ENCODE data around the gene CCDC192. TPM values are rescaled to one million over a fixed set of nuclear protein-coding genes. Genes with fewer than 3 reads are reported as not detected.

Gene CCDC192
- total and polyA plus RNA-seq, 8 donors: 0.81 to 1.6 (median 1.2) TPM; not detected in 2

DNA sequence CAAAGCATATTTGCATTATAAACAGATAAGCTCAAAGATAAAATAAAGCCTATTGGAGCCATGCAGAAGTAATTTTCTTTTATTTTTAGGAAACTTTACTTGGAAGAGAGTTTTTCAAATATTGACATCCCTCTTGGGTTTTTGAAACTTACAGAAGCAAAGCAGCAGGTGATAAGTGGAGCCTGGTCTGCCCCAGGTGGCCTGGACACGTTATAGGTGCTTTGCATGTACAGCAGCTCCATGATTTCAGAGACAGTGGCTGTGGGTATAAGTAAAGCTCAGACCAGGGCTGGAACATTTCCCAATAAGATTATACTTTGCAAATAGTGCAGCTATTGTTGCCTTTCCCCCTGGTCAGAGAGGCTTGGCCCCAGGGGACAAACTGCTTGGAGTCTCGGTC, 51.5 kb downstream of the CCDC192 start:
- Histone ChIP-seq H3K27ac (no peak overlapping the region), H3K4me3 (no peak overlapping the region), H3K9me3 (no peaks in the 10 kb centered on the region), H3K36me3 (no peaks in the 10 kb centered on the region), H3K4me1 (no peaks in the 10 kb centered on the region), H3K27me3 (no peaks in the 10 kb centered on the region)
- intact Hi-C loops (cut with DNase I): no loop called here
- peak; percentile 57 for ATAC-seq
- TF ChIP-seq, protein P1, sequence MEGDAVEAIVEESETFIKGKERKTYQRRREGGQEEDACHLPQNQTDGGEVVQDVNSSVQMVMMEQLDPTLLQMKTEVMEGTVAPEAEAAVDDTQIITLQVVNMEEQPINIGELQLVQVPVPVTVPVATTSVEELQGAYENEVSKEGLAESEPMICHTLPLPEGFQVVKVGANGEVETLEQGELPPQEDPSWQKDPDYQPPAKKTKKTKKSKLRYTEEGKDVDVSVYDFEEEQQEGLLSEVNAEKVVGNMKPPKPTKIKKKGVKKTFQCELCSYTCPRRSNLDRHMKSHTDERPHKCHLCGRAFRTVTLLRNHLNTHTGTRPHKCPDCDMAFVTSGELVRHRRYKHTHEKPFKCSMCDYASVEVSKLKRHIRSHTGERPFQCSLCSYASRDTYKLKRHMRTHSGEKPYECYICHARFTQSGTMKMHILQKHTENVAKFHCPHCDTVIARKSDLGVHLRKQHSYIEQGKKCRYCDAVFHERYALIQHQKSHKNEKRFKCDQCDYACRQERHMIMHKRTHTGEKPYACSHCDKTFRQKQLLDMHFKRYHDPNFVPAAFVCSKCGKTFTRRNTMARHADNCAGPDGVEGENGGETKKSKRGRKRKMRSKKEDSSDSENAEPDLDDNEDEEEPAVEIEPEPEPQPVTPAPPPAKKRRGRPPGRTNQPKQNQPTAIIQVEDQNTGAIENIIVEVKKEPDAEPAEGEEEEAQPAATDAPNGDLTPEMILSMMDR (IDR thresholded peaks at IDR 0.05): no peak
- peak in 1 of 4 donors; percentile 19 for DNase-seq

GRCh38 chr5:127757576-127757975, 54.4 kb downstream of the CCDC192 start:
- ATAC-seq: peak; percentile 91
- no peaks in the 10 kb centered on the region for H3K36me3 ChIP-seq
- no peaks in the 10 kb centered on the region for H3K4me1 ChIP-seq
- DNase-seq: peak in 2 of 4 donors; percentile 28 to 33
- TF ChIP-seq, protein P1 (IDR thresholded peaks at IDR 0.05): no peak
- H3K9me3 ChIP-seq: no peaks in the 10 kb centered on the region
- intact Hi-C loops (cut with DNase I): no loop called here
- no peak overlapping the region for H3K27ac ChIP-seq
- H3K4me3 ChIP-seq: no peak overlapping the region
- H3K27me3 ChIP-seq: no peaks in the 10 kb centered on the region

DNA sequence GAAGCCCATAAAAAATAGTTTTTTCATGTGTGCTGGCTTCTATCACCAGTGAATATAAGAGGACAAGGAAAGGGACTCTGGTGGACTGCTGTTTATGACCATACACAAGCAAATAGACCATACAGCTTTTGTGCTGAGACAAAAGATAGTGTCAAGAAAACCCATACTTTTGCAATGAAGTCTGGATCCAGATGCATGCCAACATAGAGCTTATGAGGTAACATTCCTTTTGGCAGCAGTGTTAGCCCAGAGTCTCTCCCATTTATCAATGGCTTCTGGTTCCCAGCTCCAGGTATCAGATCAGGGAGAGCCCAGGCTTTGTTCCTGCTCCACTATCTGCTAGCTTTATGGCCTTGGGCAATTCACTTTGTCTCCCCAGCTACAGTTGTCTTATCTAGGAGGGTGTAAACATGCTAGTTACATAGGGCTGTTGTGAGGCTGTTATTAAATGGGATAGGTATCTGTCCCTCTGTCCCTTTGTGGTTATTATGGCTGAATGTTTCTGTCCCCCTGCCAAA, 55.6 kb downstream of the CCDC192 start:
- Histone ChIP-seq H3K36me3 (no peaks in the 10 kb centered on the region), H3K27ac (no peak overlapping the region), H3K4me1 (no peaks in the 10 kb centered on the region), H3K4me3 (no peak overlapping the region), H3K9me3 (no peaks in the 10 kb centered on the region), H3K27me3 (no peaks in the 10 kb centered on the region)
- DNase-seq (no peak), ATAC-seq (no peak)
- TF ChIP-seq, protein P1 (IDR thresholded peaks at IDR 0.05): no peak
- intact Hi-C loops (cut with DNase I): no loop called here

- Histone ChIP-seq H3K27me3 (no peaks in the 10 kb centered on the region), H3K27ac (no peak overlapping the region), H3K9me3 (no peaks in the 10 kb centered on the region), H3K36me3 (no peaks in the 10 kb centered on the region), H3K4me3 (no peak overlapping the region), H3K4me1 (no peaks in the 10 kb centered on the region)
- ATAC-seq (no peak), DNase-seq (no peak)
- TF ChIP-seq, protein P1 (IDR thresholded peaks at IDR 0.05): no peak
- intact Hi-C loops (cut with DNase I): no loop called here
Measured at GRCh38 chr5:127761869-127762268, 58.7 kb downstream of the CCDC192 start.

GRCh38 chr5:127762412-127762811, 59.2 kb downstream of the CCDC192 start:
- H3K4me3 ChIP-seq: no peak overlapping the region
- no peaks in the 10 kb centered on the region for H3K9me3 ChIP-seq
- ATAC-seq: no peak
- no peak for DNase-seq
- H3K27me3 ChIP-seq: no peaks in the 10 kb centered on the region
- intact Hi-C loops (cut with DNase I): no loop called here
- TF ChIP-seq, protein P1 (IDR thresholded peaks at IDR 0.05): no peak
- H3K4me1 ChIP-seq: no peaks in the 10 kb centered on the region
- no peaks in the 10 kb centered on the region for H3K36me3 ChIP-seq
- H3K27ac ChIP-seq: no peak overlapping the region

Data from left lung (tissue), 10 donors.